B cell (primary cell): ENCODE results near the gene ZFAND6. TPM values are rescaled to one million over a fixed set of nuclear protein-coding genes. Genes with fewer than 3 reads are reported as not detected.
A peak's percentile ranks its signal among the peaks of the same experiment; 100 is the strongest.

Source experiments
- ATAC-seq: fragments of 200-7000 bp; cut with Tn5 transposase; one replicate; pipeline ENCODE4 v1.10.0; 2021; ENCODE audit warnings: low read depth, mild to moderate bottlenecking, moderate number of reproducible peaks, moderate library complexity
- CTCF ChIA-PET: fragments of 350-600 bp; sonication (Branson Sonifier 250); formaldehyde crosslinking; loops from one replicate; lab custom pipeline; 2021; ENCODE audit warnings: antibody characterized with exemption, inconsistent platforms; lab: Charles Lee
- POLR2A ChIA-PET: fragments of 350-600 bp; sonication (Branson Sonifier 250); formaldehyde crosslinking; loops from one replicate; lab custom pipeline; 2021; ENCODE audit warnings: antibody characterized with exemption; lab: Charles Lee
- DNase-seq: peaks from one replicate; pipeline ENCODE4 v3.0.0; 2013
- H2AFZ ChIP-seq: 2 replicates; pipeline ENCODE4 v1.6.1; 2012; ENCODE audit warnings: mild to moderate bottlenecking, low read depth, low read length; ENCODE audit not compliant: insufficient read depth, poor library complexity, severe bottlenecking
- H3K27ac ChIP-seq, 2 donors: 1 replicate in 1 of 2; 2 replicates in 1 of 2; pipeline ENCODE4 v1.5.1; 2012 to 2013; ENCODE audit warnings: low read length in 2 of 2, mild to moderate bottlenecking in 2 of 2, moderate library complexity in 1 of 2
- H3K27me3 ChIP-seq, 4 experiments: fragments of 200-600 bp in 1 of 4; sonication (generic) in 1 of 4; replicated peaks in 1 of 4; 1 replicate in 2 of 4; 2 replicates in 2 of 4; pipeline versions ENCODE4 v1.6.1 to v1.7.0; 2013 to 2016; ENCODE audit warnings: low read length in 3 of 4, mild to moderate bottlenecking in 2 of 4, mixed read lengths in 1 of 4, moderate library complexity in 1 of 4; ENCODE audit not compliant: insufficient read depth in 4 of 4, control insufficient read depth in 3 of 4; ENCODE audit errors: control extremely low read depth in 1 of 4
- H3K36me3 ChIP-seq, 2 experiments: replicated peaks in 1 of 2; 1 replicate in 1 of 2; 2 replicates in 1 of 2; pipeline versions ENCODE4 v1.6.1 to v1.7.1; 2013; ENCODE audit warnings: low read length in 1 of 2; ENCODE audit not compliant: insufficient read depth in 2 of 2, control insufficient read depth in 1 of 2; ENCODE audit errors: control extremely low read depth in 1 of 2, extremely low read depth in 1 of 2
- H3K4me1 ChIP-seq, 2 donors: fragments of 200-600 bp in 1 of 2; sonication (generic) in 1 of 2; 1 replicate in 1 of 2; 2 replicates in 1 of 2; pipeline versions ENCODE4 v1.5.1 to v1.6.1; 2013 to 2017; ENCODE audit warnings: low read length in 2 of 2; ENCODE audit not compliant: control insufficient read depth in 2 of 2, insufficient read depth in 2 of 2
- H3K4me2 ChIP-seq: replicated peaks from 2 replicates; pipeline ENCODE3; 2012; ENCODE audit warnings: mild to moderate bottlenecking, low read depth, low read length; ENCODE audit not compliant: poor library complexity, severe bottlenecking
- H3K4me3 ChIP-seq, 5 experiments: fragments of 200-600 bp in 1 of 5; sonication (generic) in 1 of 5; 1 replicate in 3 of 5; 2 replicates in 2 of 5; pipeline versions ENCODE4 v1.5.1 to v1.7.0; 2011 to 2016; ENCODE audit warnings: low read length in 4 of 5, mild to moderate bottlenecking in 4 of 5, low read depth in 2 of 5, control low read depth in 1 of 5, moderate library complexity in 1 of 5; ENCODE audit not compliant: insufficient read depth in 1 of 5; ENCODE audit errors: control extremely low read depth in 1 of 5, extremely low read depth in 1 of 5
- H3K79me2 ChIP-seq: fragments of 200-600 bp; sonication (generic); one replicate; pipeline ENCODE4 v1.6.0; 2016; ENCODE audit warnings: low read length; ENCODE audit not compliant: control insufficient read depth, insufficient read depth
- H3K9ac ChIP-seq: fragments of 200-600 bp; sonication (generic); 2 replicates; pipeline ENCODE4 v1.6.1; 2017; ENCODE audit warnings: mild to moderate bottlenecking, low read length, moderate library complexity
- H3K9me3 ChIP-seq, 3 donors: one replicate each; pipeline versions ENCODE4 v1.6.1 to v1.7.1; 2013; ENCODE audit warnings: low read length in 2 of 3; ENCODE audit not compliant: control insufficient read depth in 2 of 3, insufficient read depth in 1 of 3; ENCODE audit errors: control extremely low read depth in 1 of 3
- H4K20me1 ChIP-seq: 2 replicates; pipeline ENCODE4 v1.6.0; 2012; ENCODE audit warnings: mild to moderate bottlenecking, low read length; ENCODE audit not compliant: insufficient read depth, control insufficient read depth, poor library complexity, severe bottlenecking
- H3K27ac Mint-ChIP-seq: one replicate; pipeline ENCODE4 v1.8.0; 2021; ENCODE audit warnings: mixed read lengths
- H3K27me3 Mint-ChIP-seq: one replicate; pipeline ENCODE4 v1.8.0; 2021; ENCODE audit warnings: mixed read lengths
- H3K4me1 Mint-ChIP-seq: one replicate; pipeline ENCODE4 v1.8.0; 2021; ENCODE audit warnings: mixed read lengths
- H3K4me3 Mint-ChIP-seq: one replicate; pipeline ENCODE4 v1.8.0; 2021; ENCODE audit warnings: mixed read lengths
- H3K9me3 Mint-ChIP-seq: one replicate; pipeline ENCODE4 v1.8.0; 2022; ENCODE audit warnings: mixed read lengths; ENCODE audit not compliant: insufficient read depth
- EZH2 ChIP-seq: IDR thresholded peaks from 2 replicates; pipeline ENCODE4 v1.6.1; 2012; ENCODE audit warnings: borderline replicate concordance, low read depth, mild to moderate bottlenecking, moderate library complexity, low read length; ENCODE audit not compliant: insufficient read depth, poor library complexity, severe bottlenecking
- WGBS: methylation state at CpG from one replicate; pipeline ENCODE4 v1.1.5; 2013; ENCODE audit warnings: missing lambda C conversion rate; ENCODE audit not compliant: insufficient coverage; 5-methylcytosine and 5-hydroxymethylcytosine counted together
- intact Hi-C: fragments of 100-400 bp; cut with micrococcal nuclease; formaldehyde crosslinking; loops from one replicate; pipeline ENCODE4 v1.10.0; 2022
- polyA plus RNA-seq: library from polyadenylated mRNA; depleted of rRNA; stranded (reverse); fragments of >200 nt; gene quantifications from 2 replicates; pipeline ENCODE4 v1.2.3, GENCODE V29; 2012
- total RNA-seq, 2 donors: library from RNA; stranded (reverse); fragments of 120-200 nt in 1 of 2; gene quantifications; 1 replicate in 1 of 2; 2 replicates in 1 of 2; pipeline versions ENCODE4 v1.2.3 to v1.2.4, GENCODE V29; 2013 to 2022
- TF ChIP-seq, protein P1 (sequence below): fragments of 200-600 bp; IDR thresholded peaks from one replicate; pipeline ENCODE4 v1.8.0; 2022; ENCODE audit warnings: antibody characterized with exemption, mild to moderate bottlenecking

The ZFAND6 gene
- total and polyA plus RNA-seq, 2 donors (not counting 1 experiment from before 2014, with no cell fraction given), result 60.6 to 144 TPM

GRCh38 chr15:80090879-80091503, 31.5 kb downstream of the ZFAND6 start:
- no peak overlapping the region for H3K4me3 Mint-ChIP-seq
- no peak overlapping the region for H2AFZ ChIP-seq
- H3K4me1 Mint-ChIP-seq, result peaks cover 64% of the 10 kb centered on the region
- H3K4me2 ChIP-seq, result no peak overlapping the region
- H3K4me3 ChIP-seq, result no peak overlapping the region
- no peak overlapping the region for H3K27ac Mint-ChIP-seq
- peaks cover 3% of the 10 kb centered on the region in 2 experiments for H3K36me3 ChIP-seq
- H3K9me3 ChIP-seq, result no peaks in the 10 kb centered on the region
- H3K79me2 ChIP-seq, result peaks cover 98% of the 10 kb centered on the region
- ATAC-seq (no peak), DNase-seq (no peak)
- peaks cover 71% of the 10 kb centered on the region for H4K20me1 ChIP-seq
- peaks cover 0 to 3% of the 10 kb centered on the region in 2 donors for H3K4me1 ChIP-seq
- H3K27me3 Mint-ChIP-seq, result no peaks in the 10 kb centered on the region
- no peak overlapping the region for H3K9ac ChIP-seq
- POLR2A ChIA-PET, result no interaction called here
- TF ChIP-seq, protein P1, sequence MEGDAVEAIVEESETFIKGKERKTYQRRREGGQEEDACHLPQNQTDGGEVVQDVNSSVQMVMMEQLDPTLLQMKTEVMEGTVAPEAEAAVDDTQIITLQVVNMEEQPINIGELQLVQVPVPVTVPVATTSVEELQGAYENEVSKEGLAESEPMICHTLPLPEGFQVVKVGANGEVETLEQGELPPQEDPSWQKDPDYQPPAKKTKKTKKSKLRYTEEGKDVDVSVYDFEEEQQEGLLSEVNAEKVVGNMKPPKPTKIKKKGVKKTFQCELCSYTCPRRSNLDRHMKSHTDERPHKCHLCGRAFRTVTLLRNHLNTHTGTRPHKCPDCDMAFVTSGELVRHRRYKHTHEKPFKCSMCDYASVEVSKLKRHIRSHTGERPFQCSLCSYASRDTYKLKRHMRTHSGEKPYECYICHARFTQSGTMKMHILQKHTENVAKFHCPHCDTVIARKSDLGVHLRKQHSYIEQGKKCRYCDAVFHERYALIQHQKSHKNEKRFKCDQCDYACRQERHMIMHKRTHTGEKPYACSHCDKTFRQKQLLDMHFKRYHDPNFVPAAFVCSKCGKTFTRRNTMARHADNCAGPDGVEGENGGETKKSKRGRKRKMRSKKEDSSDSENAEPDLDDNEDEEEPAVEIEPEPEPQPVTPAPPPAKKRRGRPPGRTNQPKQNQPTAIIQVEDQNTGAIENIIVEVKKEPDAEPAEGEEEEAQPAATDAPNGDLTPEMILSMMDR, result peak; percentile 52
- no peak for TF ChIP-seq EZH2
- intact Hi-C loops, result no loop called here
- H3K27me3 ChIP-seq, result no peaks in the 10 kb centered on the region
- H3K27ac ChIP-seq, result no peak overlapping the region
- H3K9me3 Mint-ChIP-seq, result no peaks in the 10 kb centered on the region
- WGBS, result 73% methylated on average over 3 of the region's 7 CpGs
- CTCF ChIA-PET, result interaction anchor here (0.7 to 1.9 kb wide), 2 partner anchors 10 to 709 kb away, joined by 3 to 10 read pairs; no protein-coding TSS in a partner anchor

- H3K4me1 ChIP-seq, result peaks cover under 1 to 9% of the 10 kb centered on the region in 2 donors
- peaks cover 3% of the 10 kb centered on the region in 2 experiments for H3K36me3 ChIP-seq
- H3K9me3 Mint-ChIP-seq, result no peaks in the 10 kb centered on the region
- TF ChIP-seq EZH2, result no peak
- TF ChIP-seq, protein P1, result no peak
- H3K79me2 ChIP-seq, result peaks cover 93% of the 10 kb centered on the region
- no peaks in the 10 kb centered on the region for H3K9me3 ChIP-seq
- peak overlapping the region in 1 of 2 donors; percentile 19 for H3K27ac ChIP-seq
- no peak overlapping the region for H3K4me3 ChIP-seq
- H3K4me3 Mint-ChIP-seq, result no peak overlapping the region
- WGBS, result 83% methylated on average over 3 of the region's 5 CpGs
- DNase-seq (no peak), ATAC-seq (no peak)
- CTCF ChIA-PET, result no interaction called here
- no peaks in the 10 kb centered on the region for H3K27me3 Mint-ChIP-seq
- POLR2A ChIA-PET, result no interaction called here
- H3K9ac ChIP-seq, result no peak overlapping the region
- H3K27ac Mint-ChIP-seq, result no peak overlapping the region
- intact Hi-C loops, result no loop called here
- H2AFZ ChIP-seq, result no peak overlapping the region
- peaks cover 56% of the 10 kb centered on the region for H3K4me1 Mint-ChIP-seq
- peaks cover 64% of the 10 kb centered on the region for H4K20me1 ChIP-seq
- no peaks in the 10 kb centered on the region for H3K27me3 ChIP-seq
- H3K4me2 ChIP-seq, result no peak overlapping the region
Measured at GRCh38 chr15:80093854-80094418, 34.5 kb downstream of the ZFAND6 start.
